HEK293 (cell line): Measurements from ENCODE around the gene ALDH16A1.

ENCODE experiments used
- CTCF ChIP-seq: fragments of 450-650 bp; formaldehyde crosslinking; IDR thresholded peaks from 2 replicates; pipeline ENCODE4 v1.5.1; 2016; ENCODE audit warnings: missing biosample characterization, missing genetic modification characterization
- ZNF423 ChIP-seq: fragments of 450-650 bp; formaldehyde crosslinking; IDR thresholded peaks from 2 replicates; pipeline ENCODE4 v1.5.1; 2016; ENCODE audit warnings: missing biosample characterization, missing genetic modification characterization
- ZNF747 ChIP-seq: fragments of 450-650 bp; formaldehyde crosslinking; IDR thresholded peaks from 2 replicates; pipeline ENCODE4 v1.5.1; 2016; ENCODE audit warnings: missing biosample characterization, missing genetic modification characterization

- TF ChIP-seq CTCF (tag by site-specific recombination) (no peak), ZNF747 (no peak), ZNF423 (tag by site-specific recombination) (no peak)
Measured at GRCh38 chr19:49518033-49518432, 65.0 kb downstream of the ALDH16A1 start.
